Measurements from ENCODE around the gene PREX1.

The PREX1 gene

DNA sequence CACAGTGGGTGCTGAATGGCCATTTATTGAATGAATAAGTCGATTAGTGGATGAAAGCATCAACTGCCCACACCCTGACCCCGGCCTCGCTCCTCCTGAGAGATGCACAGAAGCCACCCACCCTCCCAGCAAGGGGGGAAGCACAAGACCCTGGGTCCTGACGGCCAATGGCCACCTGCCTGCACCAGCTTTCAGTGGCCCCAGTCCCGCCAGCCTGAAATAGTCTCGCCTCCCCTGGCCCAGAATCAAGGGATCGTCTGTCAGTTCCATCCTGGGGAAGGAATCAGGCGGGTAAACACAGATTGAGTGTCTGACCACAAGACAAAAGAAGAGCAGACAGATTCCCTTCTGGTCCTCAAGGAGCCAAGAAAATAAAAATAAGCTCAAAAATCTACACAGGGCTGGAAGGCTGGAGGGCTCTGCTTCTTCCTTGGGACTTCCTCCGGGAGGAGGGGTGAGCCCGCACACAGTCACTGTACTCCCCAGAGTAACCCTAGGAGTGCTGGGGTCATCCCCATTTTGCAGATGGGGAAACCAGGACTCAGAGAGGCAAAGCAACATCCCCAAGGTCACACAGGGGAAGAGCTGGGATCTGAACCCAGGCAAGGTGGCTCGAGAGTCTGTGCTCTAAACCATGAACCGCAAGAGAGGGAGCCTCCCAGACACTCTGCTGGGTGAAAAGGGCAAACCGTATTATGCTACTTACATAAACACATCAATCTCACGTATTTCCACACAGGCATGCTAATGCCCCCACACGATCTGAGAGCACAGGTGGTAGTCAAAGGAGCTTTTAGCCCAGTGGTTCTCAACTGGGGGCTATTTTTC lies 7.8 kb downstream of the PREX1 start:
- peak overlapping the region; percentile 82 for H3K4me2 ChIP-seq
- H3K4me3 ChIP-seq, result no peak overlapping the region
- H3K9me3 ChIP-seq, result no peaks in the 10 kb centered on the region
- no peak for TF ChIP-seq Cebpa-rat (IDR thresholded peaks at IDR 0.05)
- peaks cover 87% of the 10 kb centered on the region for H3K4me1 ChIP-seq
- no peaks in the 10 kb centered on the region for H3K36me3 ChIP-seq
- H3K9ac ChIP-seq, result no peak overlapping the region
- no peak overlapping the region for H3K27ac ChIP-seq
- H4K20me1 ChIP-seq, result 0 out of 2 replicates have a peak, but pooled peaks cover 5% of the 10 kb centered on the region
- peaks cover 9% of the 10 kb centered on the region for H3K27me3 ChIP-seq

- Histone ChIP-seq H3K36me3 (no peaks in the 10 kb centered on the region), H3K9me3 (no peaks in the 10 kb centered on the region), H3K4me1 (peaks cover 81% of the 10 kb centered on the region), H3K4me2 (peak overlapping the region; percentile 82), H3K4me3 (no peak overlapping the region), H3K27ac (peak overlapping the region; percentile 67), H4K20me1 (no peaks in the 10 kb centered on the region), H3K9ac (peak overlapping the region; percentile 30; the same call in 1 of the 2 replicates), H3K27me3 (no peaks in the 10 kb centered on the region)
- TF ChIP-seq Cebpa-rat (IDR thresholded peaks at IDR 0.05), result no peak
Observed at GRCh38 chr20:48819089-48819488, 8.7 kb downstream of the PREX1 start.

DNA sequence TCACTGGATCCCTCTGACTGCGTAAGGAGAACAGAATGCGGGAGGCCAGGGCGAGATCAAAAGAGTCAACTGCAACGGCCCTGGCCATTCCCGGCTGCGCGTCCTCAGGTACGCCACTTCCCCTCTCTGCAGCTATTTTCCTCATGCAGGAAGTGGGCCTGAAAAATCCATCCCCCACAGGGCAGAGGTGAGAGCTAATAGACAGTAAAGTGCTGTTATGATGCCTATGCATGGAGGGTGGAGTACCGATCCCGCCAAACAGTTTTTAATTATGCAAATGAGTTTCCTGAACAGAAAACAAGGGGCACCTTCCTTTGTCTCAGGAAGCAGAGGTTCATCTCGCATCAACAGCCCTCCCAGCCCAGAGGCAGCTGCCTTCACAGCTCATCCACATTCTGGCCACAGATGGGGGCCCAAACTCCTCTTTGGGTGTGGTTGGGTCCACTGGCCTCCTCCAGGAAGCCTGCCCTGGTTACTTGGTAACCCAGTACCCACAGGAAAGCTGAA lies 9.3 kb downstream of the PREX1 start:
- Histone ChIP-seq H3K4me1 (peaks cover 76% of the 10 kb centered on the region), H3K27ac (peak overlapping the region; percentile 67)

DNA sequence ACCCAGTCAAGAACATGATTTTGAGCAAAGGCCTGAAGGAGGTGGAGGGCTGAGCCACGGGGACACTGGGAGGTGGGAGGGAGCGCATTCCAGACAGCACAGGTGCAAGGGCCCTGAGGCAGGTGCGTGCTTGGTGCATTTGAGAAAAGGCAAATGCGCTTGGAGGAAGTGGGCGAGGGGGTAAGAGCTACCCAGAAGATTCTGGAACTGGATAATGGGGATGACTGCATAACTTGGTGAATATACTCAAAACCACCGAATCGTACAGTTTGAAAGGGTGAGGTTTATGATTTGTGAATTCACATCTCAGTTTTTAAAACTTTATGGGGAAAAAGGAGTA lies 9.8 kb downstream of the PREX1 start:
- Histone ChIP-seq H3K9ac (no peak overlapping the region), H3K27ac (peak overlapping the region; percentile 67; the same call in 1 of the 2 replicates), H3K4me3 (no peak overlapping the region), H3K36me3 (no peaks in the 10 kb centered on the region), H3K4me2 (peak overlapping the region; percentile 82), H3K4me1 (peaks cover 70% of the 10 kb centered on the region), H3K27me3 (no peaks in the 10 kb centered on the region), H4K20me1 (no peaks in the 10 kb centered on the region), H3K9me3 (no peaks in the 10 kb centered on the region)
- no peak for TF ChIP-seq Cebpa-rat (IDR thresholded peaks at IDR 0.05)

More for the DNA sequence above, 9.3 kb downstream of the PREX1 start:
- H4K20me1 ChIP-seq, result no peaks in the 10 kb centered on the region
- no peaks in the 10 kb centered on the region for H3K36me3 ChIP-seq
- H3K4me3 ChIP-seq, result no peak overlapping the region
- no peak for TF ChIP-seq Cebpa-rat (IDR thresholded peaks at IDR 0.05)
- peak overlapping the region; percentile 30; the same call in 1 of the 2 replicates for H3K9ac ChIP-seq
- peak overlapping the region; percentile 82 for H3K4me2 ChIP-seq
- H3K27me3 ChIP-seq, result no peaks in the 10 kb centered on the region
- no peaks in the 10 kb centered on the region for H3K9me3 ChIP-seq

GRCh38 chr20:48817367-48818030 lies 10.3 kb downstream of the PREX1 start:
- Histone ChIP-seq H3K27ac (no peak overlapping the region), H3K36me3 (no peaks in the 10 kb centered on the region), H4K20me1 (no peaks in the 10 kb centered on the region), H3K27me3 (no peaks in the 10 kb centered on the region), H3K4me2 (peak overlapping the region; percentile 82; the same call in 1 of the 2 replicates), H3K4me1 (peaks cover 65% of the 10 kb centered on the region), H3K4me3 (no peak overlapping the region), H3K9ac (no peak overlapping the region), H3K9me3 (no peaks in the 10 kb centered on the region)
- no peak for TF ChIP-seq Cebpa-rat (IDR thresholded peaks at IDR 0.05)

DNA sequence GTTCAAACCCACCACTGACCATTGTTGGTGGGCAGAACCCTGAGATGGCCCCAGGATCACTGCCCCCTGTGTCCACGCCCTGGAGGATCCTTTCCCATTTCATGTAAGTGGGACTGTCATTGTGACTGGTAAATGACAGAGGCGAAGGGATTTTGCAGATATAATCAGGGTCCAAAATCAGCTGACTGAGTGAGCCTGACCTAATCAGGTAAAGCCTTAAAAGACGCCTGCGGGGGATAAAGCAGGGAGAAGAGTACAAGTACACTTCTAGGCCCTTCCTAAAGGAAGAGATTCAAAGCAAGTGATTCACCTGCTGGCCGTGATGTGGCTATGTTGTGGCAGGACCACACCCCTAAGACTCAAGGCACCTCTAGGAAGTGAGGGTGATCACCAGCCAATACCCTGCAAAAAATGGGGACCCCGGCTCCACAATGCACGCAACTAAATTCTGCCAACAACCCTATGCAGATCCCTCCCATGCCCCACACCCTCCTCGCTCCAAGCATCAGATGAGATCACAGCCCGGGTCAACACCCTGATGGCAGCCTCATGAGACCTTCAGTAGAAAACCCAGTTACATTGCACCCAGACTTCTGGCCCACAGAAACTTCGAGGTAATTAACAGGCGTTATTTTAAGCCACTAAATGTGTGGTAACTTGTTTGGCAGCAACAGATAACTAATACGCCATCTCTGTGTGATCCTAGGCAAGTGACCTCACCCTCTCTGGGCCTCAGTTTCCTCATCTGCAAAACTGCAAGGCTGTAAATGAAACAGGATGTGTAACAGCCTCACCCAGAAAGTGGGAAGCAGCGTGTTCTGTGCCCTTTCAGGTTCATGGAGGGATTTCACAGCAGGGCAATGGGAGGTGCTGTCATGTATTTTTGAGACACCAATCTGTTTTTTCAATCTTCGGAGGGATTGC lies 11.3 kb downstream of the PREX1 start:
- no peaks in the 10 kb centered on the region for H3K36me3 ChIP-seq
- no peak overlapping the region for H3K27ac ChIP-seq
- H3K9ac ChIP-seq, result no peak overlapping the region
- H3K27me3 ChIP-seq, result no peaks in the 10 kb centered on the region
- peaks cover 56% of the 10 kb centered on the region for H3K4me1 ChIP-seq
- TF ChIP-seq Cebpa-rat (IDR thresholded peaks at IDR 0.05), result no peak
- H3K9me3 ChIP-seq, result no peaks in the 10 kb centered on the region
- H3K4me3 ChIP-seq, result no peak overlapping the region
- H4K20me1 ChIP-seq, result no peaks in the 10 kb centered on the region
- 0 out of 2 replicates have a peak overlapping the region, but pooled peaks have one; percentile 10 for H3K4me2 ChIP-seq

DNA sequence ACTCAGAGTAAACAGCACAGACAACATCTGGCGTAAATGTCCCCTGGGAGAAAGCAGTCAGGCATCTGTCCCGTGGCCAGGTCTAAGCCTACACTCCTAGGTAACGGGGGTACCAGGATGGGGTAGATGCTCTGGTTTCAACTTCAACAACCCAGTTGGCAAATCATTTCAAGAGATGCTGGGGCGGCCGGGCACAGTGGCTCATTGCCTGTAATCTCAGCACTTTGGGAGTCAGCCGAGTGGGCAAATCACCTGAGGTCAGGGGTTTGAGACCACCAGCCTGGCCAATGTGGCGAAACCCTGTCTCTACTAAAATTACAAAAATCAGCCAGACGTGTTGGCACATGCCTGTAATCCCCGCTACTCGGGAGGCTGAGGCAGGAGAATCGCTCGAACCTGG lies 12.3 kb downstream of the PREX1 start:
- H3K27me3 ChIP-seq, result no peaks in the 10 kb centered on the region
- H3K27ac ChIP-seq, result no peak overlapping the region
- no peak overlapping the region for H3K4me3 ChIP-seq
- H3K9ac ChIP-seq, result no peak overlapping the region
- no peaks in the 10 kb centered on the region for H4K20me1 ChIP-seq
- no peaks in the 10 kb centered on the region for H3K36me3 ChIP-seq
- TF ChIP-seq Cebpa-rat (IDR thresholded peaks at IDR 0.05), result no peak
- no peaks in the 10 kb centered on the region for H3K9me3 ChIP-seq
- peak overlapping the region; percentile 18; the same call in 1 of the 2 replicates for H3K4me2 ChIP-seq
- peaks cover 46% of the 10 kb centered on the region for H3K4me1 ChIP-seq

- Histone ChIP-seq H3K36me3 (no peaks in the 10 kb centered on the region), H3K27ac (no peak overlapping the region), H3K4me1 (peaks cover 43% of the 10 kb centered on the region), H3K27me3 (no peaks in the 10 kb centered on the region), H3K9ac (no peak overlapping the region), H3K9me3 (no peaks in the 10 kb centered on the region), H4K20me1 (no peaks in the 10 kb centered on the region), H3K4me3 (no peak overlapping the region), H3K4me2 (no peak overlapping the region)
- no peak for TF ChIP-seq Cebpa-rat (IDR thresholded peaks at IDR 0.05)
Observed at GRCh38 chr20:48814633-48815032, 13.2 kb downstream of the PREX1 start.

DNA sequence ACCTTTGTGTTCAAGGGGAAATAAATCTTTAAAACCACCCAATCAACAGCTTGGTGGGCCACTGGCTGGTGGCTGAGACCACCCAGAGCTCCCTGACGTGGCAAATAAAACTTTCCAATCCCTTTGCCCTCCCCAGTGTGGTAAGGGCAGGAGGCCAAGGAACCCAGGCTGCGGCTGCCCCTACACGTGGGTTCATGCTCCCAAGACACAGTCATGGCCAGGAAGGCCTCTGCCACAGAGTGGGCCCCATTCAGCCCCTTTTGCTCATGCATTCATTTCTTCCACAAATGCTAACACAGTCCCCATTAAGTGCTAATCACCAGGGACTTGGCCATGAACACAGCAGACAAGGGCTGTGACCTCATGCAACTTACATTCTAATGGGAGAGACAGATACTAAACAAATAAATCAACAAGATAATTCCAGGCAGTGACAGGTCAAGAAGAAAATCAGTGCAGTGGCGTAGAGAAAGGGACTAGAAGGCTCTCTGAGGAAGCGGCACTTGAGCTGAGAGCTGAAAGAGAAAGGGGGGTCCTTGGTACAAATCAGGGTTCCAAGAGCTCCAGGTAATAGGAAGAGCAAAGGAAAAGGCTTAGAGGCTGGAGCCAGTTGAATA lies 13.8 kb downstream of the PREX1 start:
- H3K36me3 ChIP-seq, result no peaks in the 10 kb centered on the region
- H3K4me3 ChIP-seq, result no peak overlapping the region
- H3K9ac ChIP-seq, result no peak overlapping the region
- no peaks in the 10 kb centered on the region for H3K9me3 ChIP-seq
- H3K27me3 ChIP-seq, result no peaks in the 10 kb centered on the region
- no peak for TF ChIP-seq Cebpa-rat (IDR thresholded peaks at IDR 0.05)
- no peaks in the 10 kb centered on the region for H4K20me1 ChIP-seq
- no peak overlapping the region for H3K4me2 ChIP-seq
- peaks cover 43% of the 10 kb centered on the region for H3K4me1 ChIP-seq
- no peak overlapping the region for H3K27ac ChIP-seq
